DND-41 (cell line): ENCODE measurements around the gene STK16.
A peak's percentile ranks its signal among the peaks of the same experiment; 100 is the strongest.

Experiments
- ATAC-seq: fragments of 200-7000 bp; cut with Tn5 transposase; 3 replicates; pipeline ENCODE4 v1.9.1; 2021; ENCODE audit warnings: low read depth; ENCODE audit not compliant: insufficient read depth
- DNase-seq: peaks from one replicate; pipeline ENCODE4 v3.0.0-alpha.2; 2020
- H2AFZ ChIP-seq: 2 replicates; pipeline ENCODE4 v1.6.0; 2012; ENCODE audit warnings: low read depth, low read length
- H3K27ac ChIP-seq: 2 replicates; pipeline ENCODE4 v1.5.1; 2012; ENCODE audit warnings: low read length, inconsistent platforms
- H3K27me3 ChIP-seq: fragments of 200-600 bp; sonication (generic); 2 replicates; pipeline ENCODE4 v1.6.0; 2012; ENCODE audit warnings: low read length, mild to moderate bottlenecking, inconsistent platforms; ENCODE audit not compliant: insufficient read depth, poor library complexity
- H3K36me3 ChIP-seq: 2 replicates; pipeline ENCODE4 v1.5.1; 2012; ENCODE audit warnings: low read length, inconsistent platforms; ENCODE audit not compliant: insufficient read depth
- H3K4me1 ChIP-seq: 2 replicates; pipeline ENCODE4 v1.5.1; 2012; ENCODE audit warnings: mild to moderate bottlenecking, low read length; ENCODE audit not compliant: insufficient read depth
- H3K4me2 ChIP-seq: 2 replicates; pipeline ENCODE4 v1.6.0; 2012; ENCODE audit warnings: mild to moderate bottlenecking, moderate library complexity, low read length, inconsistent platforms; ENCODE audit not compliant: insufficient read depth
- H3K4me3 ChIP-seq, 2 experiments: fragments of 200-600 bp in 1 of 2; shearing (Covaris generic) in 1 of 2; 2 replicates each; pipeline ENCODE4 v1.5.1; 2012 to 2016; ENCODE audit warnings: inconsistent platforms in 2 of 2, low read length in 2 of 2, mild to moderate bottlenecking in 2 of 2, low read depth in 1 of 2, moderate library complexity in 1 of 2
- H3K79me2 ChIP-seq: 2 replicates; pipeline ENCODE4 v1.6.0; 2012; ENCODE audit warnings: low read length, inconsistent platforms; ENCODE audit not compliant: insufficient read depth
- H3K9ac ChIP-seq: 2 replicates; pipeline ENCODE4 v1.6.0; 2012; ENCODE audit warnings: low read depth, mild to moderate bottlenecking, inconsistent platforms, low read length, moderate library complexity
- H3K9me3 ChIP-seq: 2 replicates; pipeline ENCODE4 v1.5.1; 2012; ENCODE audit warnings: low read length, moderate library complexity, mild to moderate bottlenecking, inconsistent platforms; ENCODE audit not compliant: insufficient read depth, severe bottlenecking
- H4K20me1 ChIP-seq: 2 replicates; pipeline ENCODE4 v1.6.0; 2012; ENCODE audit warnings: low read length; ENCODE audit not compliant: insufficient read depth
- CTCF ChIP-seq: IDR thresholded peaks from 2 replicates; pipeline ENCODE4 v1.5.1; 2012; ENCODE audit warnings: borderline replicate concordance, low read length, moderate library complexity, mild to moderate bottlenecking; ENCODE audit not compliant: poor library complexity, severe bottlenecking; ENCODE audit errors: extremely low read depth
- EZH2 ChIP-seq: IDR thresholded peaks from 3 replicates; pipeline ENCODE4 v1.6.1; 2012; ENCODE audit warnings: borderline replicate concordance, low read depth, mild to moderate bottlenecking, moderate library complexity, low read length, inconsistent platforms; ENCODE audit not compliant: severe bottlenecking

The STK16 gene

GRCh38 chr2:219297766-219298456 lies 52.6 kb downstream of the STK16 start:
- Histone ChIP-seq H3K36me3 (no peaks in the 10 kb centered on the region), H3K79me2 (no peaks in the 10 kb centered on the region), H3K4me3 (no peak overlapping the region), H3K27ac (no peak overlapping the region), H3K4me1 (peaks cover 18% of the 10 kb centered on the region), H4K20me1 (peaks cover 3% of the 10 kb centered on the region; the same call in 1 of the 2 replicates), H3K9me3 (no peaks in the 10 kb centered on the region), H3K4me2 (no peak overlapping the region), H2AFZ (no peak overlapping the region), H3K9ac (no peak overlapping the region), H3K27me3 (peaks cover 32% of the 10 kb centered on the region)
- ATAC-seq, result no peak
- TF ChIP-seq CTCF (no peak), EZH2 (no peak)
- DNase-seq, result no peak

GRCh38 chr2:219298759-219299371 lies 53.6 kb downstream of the STK16 start:
- ATAC-seq (peak; percentile 72), DNase-seq (peak; percentile 84)
- Histone ChIP-seq H4K20me1 (peaks cover 3% of the 10 kb centered on the region; the same call in 1 of the 2 replicates), H3K36me3 (no peaks in the 10 kb centered on the region), H2AFZ (no peak overlapping the region), H3K4me1 (peaks cover 18% of the 10 kb centered on the region), H3K27ac (no peak overlapping the region), H3K9me3 (no peaks in the 10 kb centered on the region), H3K27me3 (peaks cover 32% of the 10 kb centered on the region), H3K79me2 (no peaks in the 10 kb centered on the region), H3K4me2 (no peak overlapping the region), H3K4me3 (no peak overlapping the region), H3K9ac (no peak overlapping the region)
- no peak for TF ChIP-seq EZH2
- peak; percentile 98 for TF ChIP-seq CTCF

GRCh38 chr2:219299372-219299760 lies 54.1 kb downstream of the STK16 start:
- Histone ChIP-seq H4K20me1 (peaks cover 3% of the 10 kb centered on the region; the same call in 1 of the 2 replicates), H3K4me3 (no peak overlapping the region), H3K9ac (no peak overlapping the region), H3K27ac (no peak overlapping the region), H3K9me3 (no peaks in the 10 kb centered on the region), H3K4me1 (peaks cover 13% of the 10 kb centered on the region), H3K4me2 (no peak overlapping the region), H3K36me3 (no peaks in the 10 kb centered on the region), H3K79me2 (no peaks in the 10 kb centered on the region), H2AFZ (no peak overlapping the region), H3K27me3 (peaks cover 32% of the 10 kb centered on the region)
- TF ChIP-seq CTCF (no peak), EZH2 (no peak)
- DNase-seq (no peak), ATAC-seq (no peak)
